HUES6 (cell line): ENCODE measurements around the gene JADE1.

Source experiments
- H3K27ac ChIP-seq: 2 replicates; pipeline ENCODE4 v1.7.0; 2013; ENCODE audit warnings: low read depth, mild to moderate bottlenecking, low read length, inconsistent platforms
- H3K27me3 ChIP-seq: 2 replicates; pipeline ENCODE4 v1.6.1; 2013; ENCODE audit warnings: low read length; ENCODE audit not compliant: control insufficient read depth, insufficient read depth
- H3K36me3 ChIP-seq: 2 replicates; pipeline ENCODE4 v1.6.1; 2013; ENCODE audit warnings: low read length; ENCODE audit not compliant: control insufficient read depth, insufficient read depth
- H3K4me1 ChIP-seq: 2 replicates; pipeline ENCODE4 v1.6.1; 2013; ENCODE audit warnings: low read length; ENCODE audit not compliant: control insufficient read depth, insufficient read depth
- H3K4me3 ChIP-seq: 2 replicates; pipeline ENCODE4 v1.5.1; 2013; ENCODE audit warnings: low read depth, low read length
- H3K9ac ChIP-seq: one replicate; pipeline ENCODE4 v1.6.1; 2013; ENCODE audit warnings: mild to moderate bottlenecking, low read length
- H3K9me3 ChIP-seq: 2 replicates; pipeline ENCODE4 v1.6.1; 2013; ENCODE audit warnings: low read depth, low read length; ENCODE audit not compliant: control insufficient read depth, insufficient read depth

JADE1 gene

GRCh38 chr4:128810871-128811570, 1.5 kb downstream of the JADE1 start:
- Histone ChIP-seq H3K27me3 (no peaks in the 10 kb centered on the region), H3K9ac (peak overlapping the region; percentile 83), H3K36me3 (peaks cover 8% of the 10 kb centered on the region), H3K9me3 (no peaks in the 10 kb centered on the region), H3K4me1 (peaks cover 22% of the 10 kb centered on the region), H3K27ac (peak overlapping the region; percentile 36), H3K4me3 (peak overlapping the region; percentile 79)

- Histone ChIP-seq H3K4me1 (peaks cover 26% of the 10 kb centered on the region), H3K27ac (peak overlapping the region; percentile 97), H3K27me3 (no peaks in the 10 kb centered on the region), H3K36me3 (peaks cover 15% of the 10 kb centered on the region), H3K9ac (peak overlapping the region; percentile 83), H3K9me3 (no peaks in the 10 kb centered on the region), H3K4me3 (peak overlapping the region; percentile 79)
Measured at GRCh38 chr4:128811571-128812441, 2.3 kb downstream of the JADE1 start.

- peak overlapping the region; percentile 97 for H3K27ac ChIP-seq
- no peaks in the 10 kb centered on the region for H3K9me3 ChIP-seq
- peak overlapping the region; percentile 79 for H3K4me3 ChIP-seq
- H3K9ac ChIP-seq, result peak overlapping the region; percentile 83
- peaks cover 24% of the 10 kb centered on the region for H3K36me3 ChIP-seq
- H3K4me1 ChIP-seq, result peaks cover 34% of the 10 kb centered on the region
- H3K27me3 ChIP-seq, result no peaks in the 10 kb centered on the region
Measured at GRCh38 chr4:128812442-128813235, 3.1 kb downstream of the JADE1 start.

GRCh38 chr4:128813965-128814364, 4.5 kb downstream of the JADE1 start:
- no peak overlapping the region for H3K9ac ChIP-seq
- peak overlapping the region; percentile 32 for H3K4me3 ChIP-seq
- peaks cover 36% of the 10 kb centered on the region for H3K36me3 ChIP-seq
- H3K27me3 ChIP-seq, result no peaks in the 10 kb centered on the region
- no peak overlapping the region for H3K27ac ChIP-seq
- H3K9me3 ChIP-seq, result no peaks in the 10 kb centered on the region
- peaks cover 45% of the 10 kb centered on the region for H3K4me1 ChIP-seq

GRCh38 chr4:128818442-128818841, 8.9 kb downstream of the JADE1 start:
- Histone ChIP-seq H3K4me3 (no peak overlapping the region), H3K36me3 (peaks cover 38% of the 10 kb centered on the region), H3K27me3 (no peaks in the 10 kb centered on the region), H3K9me3 (no peaks in the 10 kb centered on the region), H3K4me1 (peaks cover 71% of the 10 kb centered on the region), H3K27ac (no peak overlapping the region), H3K9ac (no peak overlapping the region)

GRCh38 chr4:128819082-128819742, 9.7 kb downstream of the JADE1 start:
- peaks cover 70% of the 10 kb centered on the region for H3K4me1 ChIP-seq
- H3K9ac ChIP-seq, result no peak overlapping the region
- peaks cover 38% of the 10 kb centered on the region for H3K36me3 ChIP-seq
- no peak overlapping the region for H3K27ac ChIP-seq
- H3K4me3 ChIP-seq, result no peak overlapping the region
- H3K27me3 ChIP-seq, result no peaks in the 10 kb centered on the region
- no peaks in the 10 kb centered on the region for H3K9me3 ChIP-seq

GRCh38 chr4:128820671-128821070, 11.2 kb downstream of the JADE1 start:
- Histone ChIP-seq H3K9ac (no peak overlapping the region), H3K4me3 (no peak overlapping the region), H3K27me3 (no peaks in the 10 kb centered on the region), H3K27ac (no peak overlapping the region), H3K36me3 (peaks cover 40% of the 10 kb centered on the region), H3K4me1 (peaks cover 76% of the 10 kb centered on the region), H3K9me3 (no peaks in the 10 kb centered on the region)

- Histone ChIP-seq H3K36me3 (peaks cover 40% of the 10 kb centered on the region), H3K27ac (no peak overlapping the region), H3K9me3 (no peaks in the 10 kb centered on the region), H3K4me3 (no peak overlapping the region), H3K9ac (no peak overlapping the region), H3K27me3 (no peaks in the 10 kb centered on the region), H3K4me1 (peaks cover 80% of the 10 kb centered on the region)
Measured at GRCh38 chr4:128821151-128821550, 11.7 kb downstream of the JADE1 start.

- H3K4me1 ChIP-seq, result peaks cover 84% of the 10 kb centered on the region
- no peaks in the 10 kb centered on the region for H3K9me3 ChIP-seq
- H3K27ac ChIP-seq, result no peak overlapping the region
- H3K27me3 ChIP-seq, result no peaks in the 10 kb centered on the region
- H3K4me3 ChIP-seq, result no peak overlapping the region
- H3K36me3 ChIP-seq, result peaks cover 22% of the 10 kb centered on the region; the same call in 1 of the 2 replicates
- no peak overlapping the region for H3K9ac ChIP-seq
Measured at GRCh38 chr4:128823025-128823661, 13.6 kb downstream of the JADE1 start.

- H3K4me3 ChIP-seq, result no peak overlapping the region
- no peak overlapping the region for H3K27ac ChIP-seq
- H3K27me3 ChIP-seq, result no peaks in the 10 kb centered on the region
- peaks cover 68% of the 10 kb centered on the region for H3K4me1 ChIP-seq
- H3K9ac ChIP-seq, result no peak overlapping the region
- peaks cover 19% of the 10 kb centered on the region for H3K36me3 ChIP-seq
- H3K9me3 ChIP-seq, result no peaks in the 10 kb centered on the region
Measured at GRCh38 chr4:128825226-128825625, 15.7 kb downstream of the JADE1 start.
